K562 (cell line): ENCODE data around the gene ZBTB25. TPM values are rescaled to one million over a fixed set of nuclear protein-coding genes. Genes with fewer than 3 reads are reported as not detected.
A peak's percentile ranks its signal among the peaks of the same experiment; 100 is the strongest.

Experiments
- ATAC-seq: fragments of 200-7000 bp; cut with Tn5 transposase; 3 replicates; pipeline ENCODE4 v1.9.1; 2020; ENCODE audit warnings: moderate library complexity
- BruUV-seq: library from RNA; stranded (reverse); fragments of 400-500 nt; replicated peaks from 2 replicates; lab custom pipeline; 2021; lab: Mats Ljungman, UMichigan
- CTCF ChIA-PET: fragments of 300-600 bp; formaldehyde crosslinking; extraction: SDS; loops from one replicate; lab custom pipeline; 2021; ENCODE audit warnings: low intra/inter-chr PET ratio; lab: Yijun Ruan, JAX
- POLR2A ChIA-PET: fragments of 300-600, 350-650 bp; sonication (Branson Sonifier 250); formaldehyde crosslinking; extraction: SDS; loops from one replicate; lab custom pipeline; 2021; ENCODE audit warnings: antibody characterized with exemption, inconsistent platforms; lab: Yijun Ruan, JAX
- DNase-seq, 4 experiments: peaks; one replicate each; pipeline versions ENCODE4 v3.0.0 to v3.0.0-alpha.2; 2011 to 2018; ENCODE audit warnings: low spot score in 3 of 4, mixed read lengths in 3 of 4; ENCODE audit errors: extremely low read depth in 1 of 4
- FAIRE-seq: peaks from 2 replicates; lab custom pipeline; 2011; peaks lifted over from hg19 to GRCh38; lab: Jason Lieb, UNC
- H2AFZ ChIP-seq: 2 replicates; pipeline ENCODE4 v1.6.0; 2011; ENCODE audit warnings: low read depth, low read length, control low read depth, inconsistent platforms
- H3K27ac ChIP-seq: fragments of 200-600 bp; 3 replicates; pipeline ENCODE4 v1.8.0; 2011; ENCODE audit warnings: low read depth, mild to moderate bottlenecking, control low read depth, inconsistent platforms, low read length, moderate library complexity, mixed read lengths; ENCODE audit errors: extremely low read depth
- H3K27me3 ChIP-seq, 2 experiments: fragments of 300-600 bp in 1 of 2; 2 replicates in 1 of 2; 3 replicates in 1 of 2; pipeline versions ENCODE4 v1.6.0 to v1.8.0; 2011; ENCODE audit warnings: inconsistent platforms in 2 of 2, low read length in 2 of 2, mild to moderate bottlenecking in 1 of 2, mixed read lengths in 1 of 2, moderate library complexity in 1 of 2; ENCODE audit not compliant: control insufficient read depth in 2 of 2, insufficient read depth in 2 of 2
- H3K36me3 ChIP-seq: fragments of 300-600 bp; 3 replicates; pipeline ENCODE4 v1.8.0; 2011; ENCODE audit warnings: mild to moderate bottlenecking, low read length, inconsistent platforms; ENCODE audit not compliant: control insufficient read depth, insufficient read depth
- H3K4me1 ChIP-seq, 2 experiments: fragments of 200-600 bp in 1 of 2; replicated peaks in 1 of 2; 2 replicates in 1 of 2; 3 replicates in 1 of 2; pipeline versions ENCODE4 v1.5.1 to v1.8.0; 2011; ENCODE audit warnings: inconsistent platforms in 2 of 2, low read length in 2 of 2, mild to moderate bottlenecking in 1 of 2, mixed read lengths in 1 of 2, moderate library complexity in 1 of 2; ENCODE audit not compliant: control insufficient read depth in 2 of 2, insufficient read depth in 2 of 2
- H3K4me2 ChIP-seq: 2 replicates; pipeline ENCODE4 v1.6.1; 2011; ENCODE audit warnings: low read length, control low read depth, inconsistent platforms, mixed read lengths; ENCODE audit not compliant: insufficient read depth
- H3K4me3 ChIP-seq: fragments of 200-600 bp; sonication (generic), shearing (Covaris generic); 2 replicates; pipeline ENCODE4 v1.5.1; 2016; ENCODE audit warnings: control low read depth, inconsistent platforms
- H3K79me2 ChIP-seq: fragments of 200-600 bp; 3 replicates; pipeline ENCODE4 v1.8.0; 2011; ENCODE audit warnings: low read length, inconsistent platforms; ENCODE audit not compliant: control insufficient read depth, insufficient read depth
- H3K9ac ChIP-seq, 2 experiments: 2 replicates each; pipeline versions ENCODE4 v1.6.0 to v1.6.1; 2011; ENCODE audit warnings: low read depth in 2 of 2, low read length in 2 of 2, control low read depth in 1 of 2, inconsistent platforms in 1 of 2, mild to moderate bottlenecking in 1 of 2, mixed read lengths in 1 of 2; ENCODE audit not compliant: insufficient read depth in 1 of 2
- H3K9me1 ChIP-seq: one replicate; pipeline ENCODE4 v1.6.0; 2011; ENCODE audit warnings: inconsistent platforms, mild to moderate bottlenecking, low read length, moderate library complexity; ENCODE audit not compliant: control insufficient read depth, insufficient read depth
- H3K9me3 ChIP-seq: replicated peaks from 2 replicates; pipeline ENCODE4 v1.5.1; 2011; ENCODE audit warnings: low read depth, low read length, inconsistent platforms; ENCODE audit not compliant: control insufficient read depth, insufficient read depth
- H4K20me1 ChIP-seq: replicated peaks from 2 replicates; pipeline ENCODE4 v1.6.1; 2011; ENCODE audit warnings: low read length, inconsistent platforms, mixed read lengths; ENCODE audit not compliant: control insufficient read depth, insufficient read depth
- E2F1 ChIP-seq: sonication (generic); formaldehyde crosslinking; IDR thresholded peaks from 2 replicates; pipeline ENCODE4 v1.8.1; 2023; ENCODE audit warnings: mild to moderate bottlenecking, missing genetic modification reagents, moderate library complexity
- KHSRP ChIP-seq: fragments of 450-650 bp; IDR thresholded peaks from 2 replicates; pipeline ENCODE4 v1.6.1; 2017
- MTF1 ChIP-seq: fragments of 250-450 bp; sonication (Bioruptor Pico); IDR thresholded peaks from 2 replicates; pipeline ENCODE4 v1.9.0; 2021; ENCODE audit warnings: moderate library complexity, mild to moderate bottlenecking, inconsistent platforms, borderline replicate concordance
- NR4A1 ChIP-seq, 2 experiments: fragments of 250-450 bp in 1 of 2; fragments of 450-650 bp in 1 of 2; sonication (Bioruptor Pico) in 1 of 2; IDR thresholded peaks; 2 replicates each; pipeline versions ENCODE4 v1.4.0 to v1.6.1; 2016 to 2020; ENCODE audit warnings: mild to moderate bottlenecking in 2 of 2, missing compliant biosample characterization in 1 of 2, missing genetic modification characterization in 1 of 2, moderate library complexity in 1 of 2
- PCBP2 ChIP-seq: fragments of 200-400 bp; formaldehyde crosslinking; IDR thresholded peaks from 2 replicates; pipeline ENCODE4 v1.6.1; 2018; ENCODE audit warnings: low read length, low read depth, mild to moderate bottlenecking, moderate library complexity; ENCODE audit not compliant: poor library complexity, severe bottlenecking
- RCOR1 ChIP-seq, 2 experiments: IDR thresholded peaks; 2 replicates each; pipeline ENCODE4 v1.6.1; 2012; ENCODE audit warnings: low read depth in 2 of 2, low read length in 2 of 2, borderline replicate concordance in 1 of 2, improper control_type of control experiment in 1 of 2
- RFX7 ChIP-seq: fragments of 250-450 bp; sonication (Bioruptor Pico); IDR thresholded peaks from 2 replicates; pipeline ENCODE4 v1.5.1; 2021; ENCODE audit warnings: mild to moderate bottlenecking
- SNAPC5 ChIP-seq: fragments of 250-450 bp; sonication (Bioruptor Pico); IDR thresholded peaks from 2 replicates; pipeline ENCODE4 v1.8.0; 2021; ENCODE audit warnings: moderate library complexity, mild to moderate bottlenecking, inconsistent platforms
- SP2 ChIP-seq: IDR thresholded peaks from 2 replicates; pipeline ENCODE4 v1.6.1; 2011; ENCODE audit warnings: mild to moderate bottlenecking, low read depth, low read length, moderate library complexity; ENCODE audit not compliant: poor library complexity, severe bottlenecking; ENCODE audit errors: extremely low read depth
- STAG1 ChIP-seq: sonication (generic); formaldehyde crosslinking; IDR thresholded peaks from 2 replicates; pipeline ENCODE4 v1.5.0; 2020; ENCODE audit warnings: missing genetic modification reagents, borderline replicate concordance
- TBP ChIP-seq: optimal IDR thresholded peaks from 2 replicates; pipeline ENCODE3; 2011; ENCODE audit warnings: low read depth, low read length, improper control_type of control experiment
- ZBTB33 ChIP-seq: sonication (generic); formaldehyde crosslinking; IDR thresholded peaks from 2 replicates; pipeline ENCODE4 v1.8.1; 2023; ENCODE audit warnings: mild to moderate bottlenecking, missing genetic modification reagents
- ZKSCAN8 ChIP-seq: fragments of 200-800 bp; sonication (Bioruptor generic); IDR thresholded peaks from 2 replicates; pipeline ENCODE4 v1.6.1; 2016; ENCODE audit warnings: missing genetic modification characterization, missing compliant biosample characterization
- ZNF197 ChIP-seq: fragments of 200-800 bp; sonication (Bioruptor generic); IDR thresholded peaks from 2 replicates; pipeline ENCODE4 v1.6.1; 2016; ENCODE audit warnings: low read depth, missing genetic modification characterization, missing compliant biosample characterization
- ZNF586 ChIP-seq: fragments of 450-650 bp; formaldehyde crosslinking; conservative IDR thresholded peaks from 2 replicates; pipeline ENCODE4 v1.4.0; 2020; ENCODE audit warnings: mild to moderate bottlenecking, moderate library complexity
- WGBS: fragments of 100-300 bp; shearing (Covaris generic); methylation state at CpG from one replicate; pipeline ENCODE4 v1.1.6; 2016; ENCODE audit warnings: low coverage, mixed read lengths; ENCODE audit not compliant: insufficient coverage; ENCODE audit errors: missing lambda C conversion rate; 5-methylcytosine and 5-hydroxymethylcytosine counted together
- in situ Hi-C: fragments of 300-500 bp; cut with MboI; formaldehyde crosslinking; loops from 4 replicates; pipeline ENCODE4 v1.15.0; 2018; ENCODE audit warnings: inconsistent platforms, mixed read lengths
- intact Hi-C: fragments of 100-400 bp; cut with micrococcal nuclease; formaldehyde crosslinking; loops from 2 replicates; pipeline ENCODE4 v1.14.2; 2022
- polyA plus RNA-seq, 8 experiments: library from polyadenylated mRNA; depleted of rRNA in 4 of 8; stranded (reverse) in 5 of 8; unstranded in 3 of 8; fragments of >200 nt; fragmentation: Nextera tagmentation in 2 of 8; fragmentation: Illumina TruSeq in 1 of 8; extraction: Ambion mirVana in 2 of 8; extraction: Trizol in 1 of 8; gene quantifications; 2 replicates each; pipeline versions ENCODE4 v1.2.1 to v1.2.3, GENCODE V29; 2011 to 2014; ENCODE audit warnings: inconsistent platforms in 1 of 8, missing spikeins in 1 of 8
- total RNA-seq, 7 experiments: library from RNA; depleted of rRNA in 6 of 7; stranded (reverse); fragments of >200 nt in 6 of 7; fragmentation: Illumina TruSeq in 2 of 7; extraction: Trizol in 2 of 7; gene quantifications; 2 replicates each; pipeline versions ENCODE4 v1.2.1 to v1.2.3, GENCODE V29; 2011 to 2021; ENCODE audit warnings: low replicate concordance in 1 of 7

The ZBTB25 gene
- total and polyA plus RNA-seq, 9 of the 15 experiments (the other 6 are each of a cell fraction or from before 2014, with no cell fraction given) = 0.61 to 3.9 (median 2.3) TPM

GRCh38 chr14:64541261-64541971, 37.8 kb upstream of the ZBTB25 start (continued):
- no peak for TF ChIP-seq NR4A1 (CRISPR knock-in tag; IDR thresholded peaks at IDR 0.05)
- no peak for TF ChIP-seq NR4A1 (tag; IDR thresholded peaks at IDR 0.05)
- TF ChIP-seq RCOR1 (IDR thresholded peaks at IDR 0.05; ENCODE audit: borderline replicate concordance in 1 of 2, low read depth in 2 of 2, low read length in 2 of 2) = no peak
- no peak for TF ChIP-seq E2F1
- no peak for TF ChIP-seq TBP

GRCh38 chr14:64540208-64541202, 36.9 kb upstream of the ZBTB25 start, which contains the start of gene HSPA2:
Gene HSPA2 (plus strand): TSS chr14:64540741. CDS start chr14:64540850, 109 bp downstream.
- no peak within 1 kb of the TSS for H3K27ac ChIP-seq
- no peak for TF ChIP-seq SP2
- no peak for TF ChIP-seq KHSRP
- TF ChIP-seq STAG1 (CRISPR knock-in tag) = no peak
- no peak for TF ChIP-seq ZKSCAN8 (CRISPR knock-in tag)
- no peak for TF ChIP-seq RFX7 (CRISPR knock-in tag)
- TF ChIP-seq ZBTB33 (CRISPR knock-in tag) = peak; percentile 94
- no peak for TF ChIP-seq ZNF197
- TF ChIP-seq PCBP2 = no peak
- no peak for TF ChIP-seq MTF1 (CRISPR knock-in tag)
- TF ChIP-seq SNAPC5 (CRISPR knock-in tag) = no peak
- no peak for TF ChIP-seq ZNF586 (CRISPR knock-in tag)

More at GRCh38 chr14:64540208-64541202, 36.9 kb upstream of the ZBTB25 start, which contains the start of gene HSPA2:
- Histone ChIP-seq H3K36me3 (no peaks in the 10 kb centered on the region), H3K27me3 (peaks cover 2 to 7% of the 10 kb centered on the region in 2 experiments; a peak in 1 of 5 replicates), H3K9me3 (no peaks in the 10 kb centered on the region; the same call in 1 of the 2 replicates), H3K9me1 (no peaks in the 10 kb centered on the region), H4K20me1 (no peaks in the 10 kb centered on the region), H3K4me1 (peaks cover 0 to 8% of the 10 kb centered on the region in 2 experiments; a peak in 1 of 5 replicates), H3K4me2 (no peak within 1 kb of the TSS), H3K79me2 (no peaks in the 10 kb centered on the region), H3K4me3 (no peak within 1 kb of the TSS), H2AFZ (no peak within 1 kb of the TSS), H3K9ac (no peak within 1 kb of the TSS)
- ATAC-seq = no peak
- WGBS = 54% methylated on average over 42 of the region's 79 CpGs
- ChIA-PET POLR2A (no interaction called here), CTCF (no interaction called here)
- in situ Hi-C loops = no loop called here
- FAIRE-seq = no peak
- BruUV-seq = no TSS peak
- no peak for DNase-seq
- intact Hi-C loops = no loop called here
